Mucosa of gallbladder (tissue), 1 donor: ENCODE results near the gene INO80D. TPM values are rescaled to one million over a fixed set of nuclear protein-coding genes. Genes with fewer than 3 reads are reported as not detected.
"Not testable (repeated sequence)": the region's sequence is repeated elsewhere in the genome, so short reads cannot be mapped to it uniquely, and the experiment has no call there.

Source experiments
- DNase-seq: peaks from one replicate; pipeline ENCODE4 v3.0.0-alpha.2; 2020; ENCODE audit warnings: low spot score
- total RNA-seq: library from RNA; stranded (reverse); gene quantifications from one replicate; pipeline ENCODE4 v1.2.1, GENCODE V29; 2021
- donor health status: DM: no; HTN: no; CAD: no.

Gene INO80D
- total RNA-seq, 1 donor from 2014 or later: 24.6 TPM

- DNase-seq: no peak
Measured at GRCh38 chr2:206028101-206028500, 57.9 kb downstream of the INO80D start.

- DNase-seq: no peak
Measured at GRCh38 chr2:206023183-206023582, 62.8 kb downstream of the INO80D start.

GRCh38 chr2:206020171-206020570, 65.8 kb downstream of the INO80D start:
- no peak for DNase-seq

GRCh38 chr2:206015746-206016145, 70.2 kb downstream of the INO80D start:
- not testable (repeated sequence) for DNase-seq

- no peak for DNase-seq
Measured at GRCh38 chr2:206011795-206012194, 74.2 kb downstream of the INO80D start.

- DNase-seq: no peak
Measured at GRCh38 chr2:206011018-206011614, 74.9 kb downstream of the INO80D start.

- no peak for DNase-seq
Measured at GRCh38 chr2:206004004-206004693, 81.8 kb downstream of the INO80D start.

GRCh38 chr2:206002440-206002839, 83.5 kb downstream of the INO80D start:
- DNase-seq: no peak

GRCh38 chr2:206001912-206002311, 84.1 kb downstream of the INO80D start:
- DNase-seq: no peak

- DNase-seq: no peak
Measured at GRCh38 chr2:206000776-206001175, 85.2 kb downstream of the INO80D start.

- DNase-seq: no peak
Measured at GRCh38 chr2:205998583-205998982, 87.4 kb downstream of the INO80D start.

GRCh38 chr2:205996161-205996560, 89.8 kb downstream of the INO80D start:
- no peak for DNase-seq

GRCh38 chr2:205995260-205995659, 90.7 kb downstream of the INO80D start:
- no peak for DNase-seq

GRCh38 chr2:205994344-205994743, 91.6 kb downstream of the INO80D start:
- no peak for DNase-seq

- no peak for DNase-seq
Measured at GRCh38 chr2:205990104-205990503, 95.9 kb downstream of the INO80D start.

GRCh38 chr2:205989271-205990071, 96.5 kb downstream of the INO80D start:
- no peak for DNase-seq

GRCh38 chr2:205988681-205989080, 97.3 kb downstream of the INO80D start:
- DNase-seq: not testable (repeated sequence)

- no peak for DNase-seq
Measured at GRCh38 chr2:205988274-205988673, 97.7 kb downstream of the INO80D start.

GRCh38 chr2:205986334-205986733, 99.6 kb downstream of the INO80D start:
- not testable (repeated sequence) for DNase-seq

- no peak for DNase-seq
Measured at GRCh38 chr2:205984381-205984780, 101.6 kb downstream of the INO80D start.

- no peak for DNase-seq
Measured at GRCh38 chr2:205982776-205983327, 103.1 kb downstream of the INO80D start.

GRCh38 chr2:205978728-205979127, 107.2 kb downstream of the INO80D start:
- not testable (repeated sequence) for DNase-seq
